ENCODE data around the gene EXD3.
"Not testable (repeated sequence)": the region's sequence is repeated elsewhere in the genome, so short reads cannot be mapped to it uniquely, and the experiment has no call there.

Gene EXD3

GRCh38 chr9:137262173-137262908 is 160.6 kb downstream of the EXD3 start:
- DNase-seq (ENCODE audit: low spot score); FAIRE-seq: not testable (repeated sequence)

All from urothelium cell line (cell line).